DMS153 treated with DMSO at 0.1 percent for 48 hours (cell line): ENCODE data around the gene UBE2L5.

Source experiments
- DNase-seq: peaks from one replicate; lab custom pipeline; 2025; ENCODE audit not compliant: unreplicated experiment; lab: John Stamatoyannopoulos, UW

Gene UBE2L5

GRCh38 chr13:30422054-30422839 is at the start of gene UBE2L5:
TSS of gene UBE2L5 (plus strand) at chr13:30422493. CDS start at chr13:30427991, 5,498 bp downstream.
- DNase-seq, result peak; percentile 50

GRCh38 chr13:30373727-30374126 is 48.6 kb upstream of the UBE2L5 start:
- DNase-seq, result no peak

GRCh38 chr13:30375265-30375835 is 46.9 kb upstream of the UBE2L5 start:
- DNase-seq, result peak; percentile 23

GRCh38 chr13:30376426-30377311 is 45.6 kb upstream of the UBE2L5 start:
- peak; percentile 25 for DNase-seq

GRCh38 chr13:30377312-30377685 is 45.0 kb upstream of the UBE2L5 start:
- DNase-seq, result no peak

- no peak for DNase-seq
Observed at GRCh38 chr13:30378191-30378590, 44.1 kb upstream of the UBE2L5 start.

- no peak for DNase-seq
Observed at GRCh38 chr13:30381049-30381448, 41.2 kb upstream of the UBE2L5 start.

GRCh38 chr13:30382836-30383525 is 39.3 kb upstream of the UBE2L5 start:
- no peak for DNase-seq

GRCh38 chr13:30388406-30389283 is 33.6 kb upstream of the UBE2L5 start:
- DNase-seq, result no peak

GRCh38 chr13:30391956-30392680 is 30.2 kb upstream of the UBE2L5 start:
- no peak for DNase-seq

GRCh38 chr13:30392681-30393045 is 29.6 kb upstream of the UBE2L5 start:
- no peak for DNase-seq

- no peak for DNase-seq
Observed at GRCh38 chr13:30394751-30395191, 27.5 kb upstream of the UBE2L5 start.

GRCh38 chr13:30395192-30396158 is 26.8 kb upstream of the UBE2L5 start:
- peak; percentile 69 for DNase-seq

- no peak for DNase-seq
Observed at GRCh38 chr13:30396434-30397075, 25.7 kb upstream of the UBE2L5 start.

- no peak for DNase-seq
Observed at GRCh38 chr13:30398601-30399072, 23.7 kb upstream of the UBE2L5 start.

GRCh38 chr13:30400376-30400775 is 21.9 kb upstream of the UBE2L5 start:
- no peak for DNase-seq

- DNase-seq, result no peak
Observed at GRCh38 chr13:30401347-30401746, 20.9 kb upstream of the UBE2L5 start.

- DNase-seq, result no peak
Observed at GRCh38 chr13:30403456-30403855, 18.8 kb upstream of the UBE2L5 start.
